ENCODE measurements around the gene TGIF2. TPM values are rescaled to one million over a fixed set of nuclear protein-coding genes. Genes with fewer than 3 reads are reported as not detected.

The TGIF2 gene
- total and polyA plus RNA-seq, 2 of the 8 experiments (the other 6 are each of a cell fraction or from before 2014, with no cell fraction given) = 49.7 to 76.7 TPM

DNA sequence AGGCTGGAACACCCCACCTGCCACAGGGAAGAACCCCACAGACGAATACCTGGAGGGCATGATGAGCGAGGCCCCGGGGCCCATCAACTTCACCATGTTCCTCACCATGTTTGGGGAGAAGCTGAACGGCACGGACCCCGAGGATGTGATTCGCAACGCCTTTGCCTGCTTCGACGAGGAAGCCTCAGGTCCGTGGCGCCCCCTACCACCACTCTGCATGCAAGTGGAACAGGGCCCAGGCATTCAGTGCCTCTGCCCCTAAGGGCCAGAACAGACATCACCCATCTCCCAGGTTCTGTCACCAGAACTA lies 25.4 kb upstream of the TGIF2 start (continued):
- TF ChIP-seq, protein P1, sequence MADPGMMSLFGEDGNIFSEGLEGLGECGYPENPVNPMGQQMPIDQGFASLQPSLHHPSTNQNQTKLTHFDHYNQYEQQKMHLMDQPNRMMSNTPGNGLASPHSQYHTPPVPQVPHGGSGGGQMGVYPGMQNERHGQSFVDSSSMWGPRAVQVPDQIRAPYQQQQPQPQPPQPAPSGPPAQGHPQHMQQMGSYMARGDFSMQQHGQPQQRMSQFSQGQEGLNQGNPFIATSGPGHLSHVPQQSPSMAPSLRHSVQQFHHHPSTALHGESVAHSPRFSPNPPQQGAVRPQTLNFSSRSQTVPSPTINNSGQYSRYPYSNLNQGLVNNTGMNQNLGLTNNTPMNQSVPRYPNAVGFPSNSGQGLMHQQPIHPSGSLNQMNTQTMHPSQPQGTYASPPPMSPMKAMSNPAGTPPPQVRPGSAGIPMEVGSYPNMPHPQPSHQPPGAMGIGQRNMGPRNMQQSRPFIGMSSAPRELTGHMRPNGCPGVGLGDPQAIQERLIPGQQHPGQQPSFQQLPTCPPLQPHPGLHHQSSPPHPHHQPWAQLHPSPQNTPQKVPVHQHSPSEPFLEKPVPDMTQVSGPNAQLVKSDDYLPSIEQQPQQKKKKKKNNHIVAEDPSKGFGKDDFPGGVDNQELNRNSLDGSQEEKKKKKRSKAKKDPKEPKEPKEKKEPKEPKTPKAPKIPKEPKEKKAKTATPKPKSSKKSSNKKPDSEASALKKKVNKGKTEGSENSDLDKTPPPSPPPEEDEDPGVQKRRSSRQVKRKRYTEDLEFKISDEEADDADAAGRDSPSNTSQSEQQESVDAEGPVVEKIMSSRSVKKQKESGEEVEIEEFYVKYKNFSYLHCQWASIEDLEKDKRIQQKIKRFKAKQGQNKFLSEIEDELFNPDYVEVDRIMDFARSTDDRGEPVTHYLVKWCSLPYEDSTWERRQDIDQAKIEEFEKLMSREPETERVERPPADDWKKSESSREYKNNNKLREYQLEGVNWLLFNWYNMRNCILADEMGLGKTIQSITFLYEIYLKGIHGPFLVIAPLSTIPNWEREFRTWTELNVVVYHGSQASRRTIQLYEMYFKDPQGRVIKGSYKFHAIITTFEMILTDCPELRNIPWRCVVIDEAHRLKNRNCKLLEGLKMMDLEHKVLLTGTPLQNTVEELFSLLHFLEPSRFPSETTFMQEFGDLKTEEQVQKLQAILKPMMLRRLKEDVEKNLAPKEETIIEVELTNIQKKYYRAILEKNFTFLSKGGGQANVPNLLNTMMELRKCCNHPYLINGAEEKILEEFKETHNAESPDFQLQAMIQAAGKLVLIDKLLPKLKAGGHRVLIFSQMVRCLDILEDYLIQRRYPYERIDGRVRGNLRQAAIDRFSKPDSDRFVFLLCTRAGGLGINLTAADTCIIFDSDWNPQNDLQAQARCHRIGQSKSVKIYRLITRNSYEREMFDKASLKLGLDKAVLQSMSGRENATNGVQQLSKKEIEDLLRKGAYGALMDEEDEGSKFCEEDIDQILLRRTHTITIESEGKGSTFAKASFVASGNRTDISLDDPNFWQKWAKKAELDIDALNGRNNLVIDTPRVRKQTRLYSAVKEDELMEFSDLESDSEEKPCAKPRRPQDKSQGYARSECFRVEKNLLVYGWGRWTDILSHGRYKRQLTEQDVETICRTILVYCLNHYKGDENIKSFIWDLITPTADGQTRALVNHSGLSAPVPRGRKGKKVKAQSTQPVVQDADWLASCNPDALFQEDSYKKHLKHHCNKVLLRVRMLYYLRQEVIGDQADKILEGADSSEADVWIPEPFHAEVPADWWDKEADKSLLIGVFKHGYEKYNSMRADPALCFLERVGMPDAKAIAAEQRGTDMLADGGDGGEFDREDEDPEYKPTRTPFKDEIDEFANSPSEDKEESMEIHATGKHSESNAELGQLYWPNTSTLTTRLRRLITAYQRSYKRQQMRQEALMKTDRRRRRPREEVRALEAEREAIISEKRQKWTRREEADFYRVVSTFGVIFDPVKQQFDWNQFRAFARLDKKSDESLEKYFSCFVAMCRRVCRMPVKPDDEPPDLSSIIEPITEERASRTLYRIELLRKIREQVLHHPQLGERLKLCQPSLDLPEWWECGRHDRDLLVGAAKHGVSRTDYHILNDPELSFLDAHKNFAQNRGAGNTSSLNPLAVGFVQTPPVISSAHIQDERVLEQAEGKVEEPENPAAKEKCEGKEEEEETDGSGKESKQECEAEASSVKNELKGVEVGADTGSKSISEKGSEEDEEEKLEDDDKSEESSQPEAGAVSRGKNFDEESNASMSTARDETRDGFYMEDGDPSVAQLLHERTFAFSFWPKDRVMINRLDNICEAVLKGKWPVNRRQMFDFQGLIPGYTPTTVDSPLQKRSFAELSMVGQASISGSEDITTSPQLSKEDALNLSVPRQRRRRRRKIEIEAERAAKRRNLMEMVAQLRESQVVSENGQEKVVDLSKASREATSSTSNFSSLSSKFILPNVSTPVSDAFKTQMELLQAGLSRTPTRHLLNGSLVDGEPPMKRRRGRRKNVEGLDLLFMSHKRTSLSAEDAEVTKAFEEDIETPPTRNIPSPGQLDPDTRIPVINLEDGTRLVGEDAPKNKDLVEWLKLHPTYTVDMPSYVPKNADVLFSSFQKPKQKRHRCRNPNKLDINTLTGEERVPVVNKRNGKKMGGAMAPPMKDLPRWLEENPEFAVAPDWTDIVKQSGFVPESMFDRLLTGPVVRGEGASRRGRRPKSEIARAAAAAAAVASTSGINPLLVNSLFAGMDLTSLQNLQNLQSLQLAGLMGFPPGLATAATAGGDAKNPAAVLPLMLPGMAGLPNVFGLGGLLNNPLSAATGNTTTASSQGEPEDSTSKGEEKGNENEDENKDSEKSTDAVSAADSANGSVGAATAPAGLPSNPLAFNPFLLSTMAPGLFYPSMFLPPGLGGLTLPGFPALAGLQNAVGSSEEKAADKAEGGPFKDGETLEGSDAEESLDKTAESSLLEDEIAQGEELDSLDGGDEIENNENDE (IDR thresholded peaks at IDR 0.05; ENCODE audit: insufficient replicate concordance, low read length) = no peak
- no peak for TF ChIP-seq BCL11A (IDR thresholded peaks at IDR 0.05; ENCODE audit: low read depth in 2 of 2, low read length in 2 of 2)
- TF ChIP-seq RAD21 (IDR thresholded peaks at IDR 0.05 in 1 of 2, conservative IDR thresholded peaks at IDR 0.05 in 1 of 2; ENCODE audit: low read depth in 2 of 2, low read length in 2 of 2) = peak; percentile 69 to 75
- no peak for TF ChIP-seq GABPA (IDR thresholded peaks at IDR 0.05; ENCODE audit: borderline replicate concordance, insufficient read depth, low read length)
- no peak for TF ChIP-seq KDM1A (IDR thresholded peaks at IDR 0.05; ENCODE audit: borderline replicate concordance, low read length)
- no peak for TF ChIP-seq CBX8 (IDR thresholded peaks at IDR 0.05; ENCODE audit: borderline replicate concordance, low read depth, low read length)
